GM12875 (cell line): ENCODE results near the gene NKPD1.

ENCODE experiments used
- H3K4me3 ChIP-seq: one replicate; pipeline ENCODE4 v1.5.1; 2011; ENCODE audit warnings: low read depth, low read length, control low read depth
- CTCF ChIP-seq: IDR thresholded peaks from 2 replicates; pipeline ENCODE4 v1.5.1; 2011; ENCODE audit warnings: low read depth, mild to moderate bottlenecking, control low read depth, inconsistent platforms, low read length, moderate library complexity, borderline replicate concordance; ENCODE audit not compliant: insufficient read depth

NKPD1 gene

GRCh38 chr19:45147835-45148676 is 12.7 kb downstream of the NKPD1 start:
- no peak for TF ChIP-seq CTCF
- no peak overlapping the region for H3K4me3 ChIP-seq

GRCh38 chr19:45146741-45147205 is 14.0 kb downstream of the NKPD1 start:
- TF ChIP-seq CTCF = no peak
- H3K4me3 ChIP-seq = no peak overlapping the region

GRCh38 chr19:45146251-45146650 is 14.5 kb downstream of the NKPD1 start:
- no peak for TF ChIP-seq CTCF

GRCh38 chr19:45145270-45146189 is 15.3 kb downstream of the NKPD1 start:
- no peak overlapping the region for H3K4me3 ChIP-seq
- TF ChIP-seq CTCF = no peak

More at GRCh38 chr19:45146251-45146650, 14.5 kb downstream of the NKPD1 start:
- H3K4me3 ChIP-seq = no peak overlapping the region

- no peak overlapping the region for H3K4me3 ChIP-seq
- TF ChIP-seq CTCF = no peak
Observed at GRCh38 chr19:45144431-45145269, 16.1 kb downstream of the NKPD1 start.

- H3K4me3 ChIP-seq = no peak overlapping the region
- TF ChIP-seq CTCF = no peak
Observed at GRCh38 chr19:45142726-45143110, 18.1 kb downstream of the NKPD1 start.
